HG03175 (cell line): ENCODE results near the gene SMC3.
"Not testable (repeated sequence)": the region's sequence is repeated elsewhere in the genome, so short reads cannot be mapped to it uniquely, and the experiment has no call there.

ENCODE experiments used
- ATAC-seq: cut with Tn5 transposase; IDR thresholded peaks from one replicate; pipeline ENCODE4 v1.9.1; 2021; ENCODE audit warnings: mild to moderate bottlenecking, moderate library complexity; ENCODE audit not compliant: unreplicated experiment

The SMC3 gene

DNA sequence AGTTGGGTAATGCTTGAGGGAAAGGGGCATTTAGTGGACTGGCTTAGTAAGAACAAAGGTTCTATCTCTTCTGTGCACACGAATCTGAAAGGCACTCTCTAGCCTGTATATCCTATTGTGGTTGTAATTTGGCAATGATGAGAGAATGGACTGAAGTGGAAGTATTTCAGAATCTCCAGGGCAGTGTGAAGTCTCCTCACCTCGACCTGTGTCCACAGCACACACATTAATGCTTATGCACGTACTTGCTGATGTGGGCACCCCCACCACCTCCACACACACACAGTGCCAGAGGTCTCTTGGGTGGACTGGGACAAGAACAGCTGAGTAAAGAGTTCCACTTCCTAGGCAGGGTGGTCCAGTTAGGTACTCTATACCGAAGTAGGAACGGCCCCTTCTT, 6.9 kb downstream of the SMC3 start:
- no peak for ATAC-seq

DNA sequence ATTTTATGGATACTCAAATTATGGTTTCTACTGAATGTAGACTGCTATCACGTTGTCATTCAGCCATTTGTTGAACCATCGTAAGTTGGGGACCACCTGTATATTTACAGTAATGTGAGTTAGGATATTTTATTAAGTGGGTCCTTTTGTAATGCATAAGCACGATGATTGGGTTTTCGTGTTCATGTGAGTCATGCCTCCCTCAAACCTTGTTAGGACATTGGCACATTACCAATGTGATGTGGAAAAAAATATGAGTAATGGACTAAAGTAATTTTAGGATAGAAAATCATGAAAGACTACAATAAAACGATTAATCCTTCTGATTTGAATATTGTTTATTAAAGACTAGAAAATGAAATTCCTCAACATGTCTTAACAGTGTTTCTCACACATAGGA, 8.7 kb downstream of the SMC3 start:
- no peak for ATAC-seq

DNA sequence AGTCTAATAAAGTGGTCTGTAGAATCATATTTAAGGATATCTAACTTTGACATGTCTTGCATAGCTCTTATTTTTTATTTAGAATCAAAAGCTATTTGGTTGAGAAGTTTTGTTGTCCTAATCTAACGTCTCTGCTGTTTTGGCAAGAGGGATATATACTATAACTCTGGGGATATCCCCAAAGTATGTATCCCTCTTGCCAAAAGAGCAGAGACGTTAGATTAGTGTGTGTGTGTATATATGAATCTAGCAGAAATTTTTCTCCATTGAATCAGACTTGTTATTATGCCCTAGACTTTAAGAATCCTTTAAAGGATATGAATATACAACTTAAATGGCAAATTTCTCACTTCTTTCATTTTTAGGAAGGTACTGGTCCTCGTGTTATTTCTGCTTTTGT, 9.6 kb downstream of the SMC3 start:
- no peak for ATAC-seq

DNA sequence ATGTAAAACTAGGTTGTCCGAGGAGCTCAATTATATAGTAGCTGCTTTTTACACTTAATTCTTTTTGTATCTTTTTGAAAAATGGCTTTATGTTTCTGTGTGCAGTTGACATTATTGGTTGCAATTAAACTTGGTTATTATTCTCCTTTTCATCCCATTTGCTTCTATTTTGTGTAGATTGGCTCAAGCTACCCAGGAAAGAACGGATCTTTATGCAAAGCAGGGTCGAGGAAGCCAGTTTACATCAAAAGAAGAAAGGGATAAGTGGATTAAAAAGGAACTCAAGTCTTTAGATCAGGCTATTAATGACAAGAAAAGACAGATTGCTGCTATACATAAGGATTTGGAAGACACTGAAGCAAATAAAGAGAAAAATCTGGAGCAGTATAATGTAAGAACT, 16.5 kb downstream of the SMC3 start:
- ATAC-seq = no peak

DNA sequence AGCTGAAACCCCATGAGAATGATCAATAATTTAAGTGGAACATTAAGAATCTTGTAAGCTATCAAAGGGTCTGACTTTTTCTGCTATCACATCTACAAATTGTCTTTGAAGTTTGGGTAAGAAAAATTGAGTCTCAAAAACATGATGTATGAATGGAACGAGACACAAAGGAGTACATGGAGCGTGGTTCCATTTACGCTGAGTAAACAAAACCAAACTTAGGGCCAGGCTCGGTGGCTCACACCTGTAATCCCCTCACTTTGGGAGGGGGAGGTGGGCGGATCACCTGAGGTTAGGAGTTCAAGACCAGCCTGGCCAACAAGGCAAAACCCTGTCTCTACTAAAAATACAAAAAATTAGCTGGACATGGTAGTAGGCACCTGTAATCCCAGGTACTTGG, 24.3 kb downstream of the SMC3 start:
- ATAC-seq = no peak

DNA sequence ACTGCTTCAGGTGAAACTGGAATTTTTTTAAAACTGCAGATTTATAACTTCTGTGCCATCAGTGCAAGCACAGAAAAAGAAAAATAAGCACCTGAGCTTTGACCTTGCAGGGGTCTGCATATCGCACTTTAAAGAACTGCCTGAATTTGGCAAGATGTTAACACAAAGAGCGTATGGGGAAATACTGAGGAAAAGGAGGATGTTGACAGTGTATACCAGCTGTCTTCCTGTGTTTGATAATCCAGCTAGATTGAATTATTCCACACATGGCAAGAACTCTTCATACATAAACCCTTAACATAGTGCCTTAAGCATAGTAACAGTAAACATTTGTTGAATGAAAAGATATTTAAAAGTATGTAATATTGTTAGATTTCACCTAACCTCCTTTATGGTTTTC, 30.0 kb downstream of the SMC3 start:
- ATAC-seq = no peak

DNA sequence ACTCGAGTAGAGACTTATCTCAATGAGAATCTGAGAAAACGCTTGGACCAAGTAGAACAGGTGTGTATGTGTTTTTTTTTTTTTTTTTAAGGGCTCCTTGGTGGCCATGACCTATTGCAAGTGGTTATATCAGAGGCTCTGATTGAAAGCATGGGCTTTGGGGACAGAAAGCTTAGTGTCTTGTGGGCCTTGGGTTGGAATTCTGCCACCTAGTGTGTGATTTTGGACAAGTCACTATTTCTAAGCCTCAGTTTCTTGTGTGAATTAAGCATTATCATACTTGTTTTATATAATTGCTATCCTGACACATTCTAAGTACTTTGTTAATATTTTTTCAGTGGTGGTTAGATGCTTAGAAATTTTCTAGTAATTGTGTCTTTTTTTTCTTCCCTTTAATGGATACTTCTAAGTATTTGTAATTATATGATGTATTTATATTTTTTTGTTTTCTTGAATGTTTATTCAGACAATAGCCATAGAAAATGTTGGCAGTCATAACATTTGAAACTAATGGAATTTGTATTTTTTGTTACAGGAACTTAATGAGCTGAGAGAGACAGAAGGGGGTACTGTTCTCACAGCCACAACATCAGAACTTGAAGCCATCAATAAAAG, 33.1 kb downstream of the SMC3 start:
- ATAC-seq = peak; percentile 72

DNA sequence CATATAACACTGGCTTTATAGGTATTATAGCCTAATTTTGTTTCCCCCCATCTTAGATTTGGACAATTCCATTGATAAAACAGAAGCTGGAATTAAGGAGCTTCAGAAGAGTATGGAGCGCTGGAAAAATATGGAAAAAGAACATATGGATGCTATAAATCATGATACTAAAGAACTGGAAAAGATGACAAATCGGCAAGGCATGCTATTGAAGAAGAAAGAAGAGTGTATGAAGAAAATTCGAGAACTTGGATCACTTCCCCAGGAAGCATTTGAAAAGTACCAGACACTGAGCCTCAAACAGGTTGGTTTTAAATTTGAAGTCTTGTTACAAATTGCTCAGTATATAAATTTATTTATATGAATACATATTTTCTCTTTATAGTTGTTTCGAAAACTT, 34.1 kb downstream of the SMC3 start:
- no peak for ATAC-seq

DNA sequence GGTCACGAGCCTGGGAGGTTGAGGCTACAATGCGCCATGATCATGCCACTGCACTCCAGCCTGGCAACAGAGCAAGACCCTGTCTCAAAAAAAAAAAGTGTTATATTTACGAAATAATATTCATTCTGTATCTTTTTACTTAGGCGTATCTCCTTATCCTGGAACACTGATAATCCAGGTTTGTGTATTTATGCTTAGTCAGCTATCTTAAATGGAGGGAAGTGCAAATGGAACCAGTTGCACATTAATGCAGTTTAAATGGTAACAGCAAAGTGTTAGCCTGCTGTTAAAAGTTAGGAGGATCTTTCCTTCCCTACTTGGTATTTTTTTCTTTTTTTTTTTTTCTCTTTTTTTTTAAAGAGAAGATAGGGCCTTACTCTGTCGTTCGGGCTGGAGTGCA, 40.6 kb downstream of the SMC3 start:
- no peak for ATAC-seq

DNA sequence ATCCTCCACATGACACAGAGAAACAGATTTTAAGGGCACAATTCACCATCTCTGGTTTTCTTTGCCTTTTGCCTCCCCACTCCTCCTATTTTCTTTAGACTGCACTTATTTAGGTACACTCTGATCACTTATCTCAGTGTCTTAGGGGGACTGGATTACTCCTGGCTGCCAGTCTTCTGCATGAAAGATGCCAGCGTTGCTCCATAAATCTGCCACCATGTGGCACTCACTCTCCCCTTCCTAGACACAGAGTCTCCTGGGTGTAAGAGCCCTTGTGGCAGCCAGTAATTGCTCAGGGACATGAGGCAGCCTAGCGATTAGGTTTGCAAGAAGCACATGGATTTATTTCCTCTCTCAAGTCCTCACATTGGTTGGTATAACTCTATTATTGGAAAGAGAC, 42.1 kb downstream of the SMC3 start:
- ATAC-seq = no peak

DNA sequence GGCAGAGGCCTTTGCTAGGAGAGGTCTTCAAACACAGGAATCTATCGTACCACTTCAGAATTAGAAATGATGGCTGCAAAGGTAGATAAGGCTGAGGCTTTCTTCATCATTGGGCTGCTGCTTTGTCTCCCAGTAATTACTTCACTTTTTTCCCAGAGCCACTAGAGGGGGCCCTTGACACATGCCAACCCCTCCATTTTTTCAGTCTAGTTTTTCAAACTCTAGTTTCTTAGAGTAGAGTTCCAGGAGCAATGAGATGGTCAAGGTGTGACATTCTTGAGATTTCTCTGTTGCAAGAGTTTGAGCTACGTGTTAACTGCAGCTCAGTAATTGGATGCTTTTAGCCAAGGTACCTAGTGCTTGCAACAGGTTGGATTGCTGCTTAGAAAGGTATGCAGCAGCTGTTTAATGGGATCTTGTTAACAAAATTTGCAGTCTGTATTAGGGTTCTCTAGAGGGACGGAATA, 42.8 kb downstream of the SMC3 start:
- peak; percentile 55 for ATAC-seq

DNA sequence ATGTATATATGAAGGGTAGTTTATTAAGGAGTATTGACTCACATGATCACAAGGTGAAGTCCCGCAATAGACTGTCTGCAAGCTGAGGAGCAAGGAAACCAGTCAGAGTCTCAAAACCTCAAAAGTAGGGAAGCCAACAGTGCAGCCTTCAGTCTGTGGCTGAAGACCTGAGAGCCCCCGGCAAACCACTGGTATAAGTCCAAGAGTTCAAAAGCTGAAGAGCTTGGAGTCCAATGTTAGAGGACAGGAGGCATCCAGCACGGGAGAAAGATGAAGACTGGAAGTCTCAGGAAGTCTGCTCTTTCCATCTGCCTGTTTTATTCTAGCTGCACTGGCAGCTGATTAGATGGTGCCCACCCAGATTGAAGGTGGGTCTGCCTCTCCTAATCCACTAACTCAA, 43.3 kb downstream of the SMC3 start:
- ATAC-seq = not testable (repeated sequence)

DNA sequence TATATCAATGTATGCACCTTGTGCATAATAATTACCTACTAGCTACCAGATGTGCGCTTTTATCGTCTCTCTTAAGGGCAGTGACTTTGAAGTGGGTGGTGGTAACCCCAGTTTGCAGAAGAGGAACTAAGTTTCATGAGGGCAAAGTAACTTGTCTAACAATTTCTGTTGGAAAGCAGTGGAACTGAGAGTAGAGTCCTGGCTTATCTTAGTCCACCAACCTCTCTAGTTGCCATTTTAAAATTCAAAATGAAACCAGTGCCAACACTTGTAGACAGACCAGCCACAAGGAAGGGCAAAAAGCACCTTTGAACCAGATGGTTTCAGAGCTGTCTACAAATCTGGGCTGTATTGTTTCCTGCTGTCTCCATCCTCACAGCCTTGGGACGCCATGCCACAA, 44.6 kb downstream of the SMC3 start:
- ATAC-seq = peak; percentile 33

DNA sequence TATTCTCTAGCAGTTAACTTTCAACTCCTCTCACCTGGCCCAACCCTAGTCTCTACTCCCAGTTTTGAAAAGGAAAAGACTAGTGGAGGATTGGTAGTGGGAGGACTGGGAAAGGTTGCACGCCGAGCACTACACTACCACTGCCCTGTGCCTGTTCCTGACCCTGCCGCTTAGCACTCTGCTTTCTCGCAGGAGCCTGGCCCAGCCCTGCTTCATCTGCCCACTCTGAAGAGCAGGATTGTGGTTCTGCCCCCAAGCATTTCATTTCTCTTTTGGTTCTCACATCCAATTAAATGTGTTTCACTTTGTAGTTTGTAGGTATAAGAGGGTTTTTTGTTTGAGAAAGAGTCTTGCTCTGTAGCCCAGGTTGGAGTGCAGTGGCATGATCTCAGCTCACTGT, 45.1 kb downstream of the SMC3 start:
- no peak for ATAC-seq

DNA sequence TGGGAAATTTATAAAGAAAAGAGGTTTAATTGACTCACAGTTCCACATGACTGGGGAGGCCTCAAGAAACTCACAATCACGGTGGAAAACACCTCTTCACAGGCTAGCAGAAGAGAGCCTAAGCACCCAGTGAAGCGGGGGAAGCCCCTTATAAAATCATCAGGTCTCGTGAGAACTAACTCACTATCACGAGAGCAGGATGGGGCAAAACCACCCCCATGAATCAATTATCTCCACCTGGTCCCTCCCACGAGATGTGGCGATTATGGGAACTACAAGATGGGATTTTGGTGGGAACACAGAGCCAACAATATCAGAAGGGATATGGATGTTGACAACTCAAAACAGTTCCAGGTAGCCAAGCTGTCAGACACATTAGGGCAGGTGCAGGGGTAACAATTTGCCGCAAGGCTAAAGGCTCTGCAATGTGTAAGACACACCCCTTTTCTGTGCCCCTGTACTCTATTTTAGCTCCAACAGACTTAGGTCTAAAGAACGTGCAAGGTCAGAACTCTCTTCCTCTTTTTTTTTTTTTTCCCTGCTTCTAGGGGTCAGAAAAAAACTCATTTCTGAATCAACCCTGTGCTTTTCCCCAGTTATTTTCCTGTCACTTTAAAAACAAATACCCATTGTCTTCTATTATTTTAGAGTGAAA, 46.0 kb downstream of the SMC3 start:
- no peak for ATAC-seq

DNA sequence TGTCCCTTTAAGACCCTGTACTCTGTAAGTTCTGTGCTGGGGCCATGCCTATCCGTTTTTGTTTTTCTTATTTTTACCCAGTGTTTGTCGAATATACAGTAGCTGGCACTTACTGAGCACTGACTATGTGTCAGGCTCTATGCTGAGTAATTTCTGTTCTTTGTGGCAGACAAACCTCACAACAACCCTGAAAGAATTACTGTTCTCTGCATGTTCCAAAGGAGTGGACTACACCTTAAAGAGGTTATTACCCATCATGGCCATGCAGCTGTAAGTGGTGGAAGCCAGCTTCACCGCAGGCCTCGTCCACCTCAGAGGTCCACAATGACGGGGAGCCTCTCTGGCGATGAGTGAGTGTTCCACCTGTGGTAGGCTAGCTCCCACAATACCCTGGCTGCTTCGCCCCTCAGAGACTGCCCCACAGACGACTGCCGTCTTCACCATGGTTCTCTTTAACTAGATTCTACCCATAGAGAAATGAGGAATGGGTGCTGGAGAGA, 46.6 kb downstream of the SMC3 start:
- ATAC-seq = peak; percentile 33

DNA sequence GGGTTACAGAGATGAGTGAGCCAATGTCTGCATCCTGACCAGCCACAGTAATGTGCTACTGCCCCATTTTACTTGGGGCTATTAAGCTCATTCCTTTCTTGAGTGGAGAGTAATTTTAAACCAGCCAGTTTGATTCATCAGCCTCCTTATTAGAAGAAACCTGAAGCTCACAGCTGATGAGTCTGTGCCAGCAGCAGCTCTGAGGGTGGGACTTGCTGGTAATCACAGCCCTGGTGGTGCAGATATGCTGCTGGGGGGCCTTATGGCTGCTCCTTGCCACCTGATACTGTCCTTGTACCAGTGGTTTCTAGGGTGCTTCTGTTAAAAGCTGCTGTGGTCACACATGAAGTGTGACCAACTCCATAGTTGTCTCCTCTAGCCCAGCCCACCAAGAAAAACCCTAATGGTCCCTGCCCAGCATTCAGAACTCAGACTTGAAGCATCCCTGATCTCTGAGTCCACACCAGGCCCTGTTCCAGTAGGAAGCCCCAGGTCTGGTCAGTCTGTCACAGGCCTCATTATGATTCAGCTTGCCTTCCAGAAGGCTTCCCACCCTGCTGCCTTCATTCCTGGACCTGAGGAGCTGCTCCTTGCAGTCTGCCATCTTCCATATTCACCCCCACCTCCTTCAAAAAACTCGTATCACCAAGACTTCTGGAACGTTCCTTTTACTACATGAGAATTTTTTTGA, 47.7 kb downstream of the SMC3 start:
- no peak for ATAC-seq

DNA sequence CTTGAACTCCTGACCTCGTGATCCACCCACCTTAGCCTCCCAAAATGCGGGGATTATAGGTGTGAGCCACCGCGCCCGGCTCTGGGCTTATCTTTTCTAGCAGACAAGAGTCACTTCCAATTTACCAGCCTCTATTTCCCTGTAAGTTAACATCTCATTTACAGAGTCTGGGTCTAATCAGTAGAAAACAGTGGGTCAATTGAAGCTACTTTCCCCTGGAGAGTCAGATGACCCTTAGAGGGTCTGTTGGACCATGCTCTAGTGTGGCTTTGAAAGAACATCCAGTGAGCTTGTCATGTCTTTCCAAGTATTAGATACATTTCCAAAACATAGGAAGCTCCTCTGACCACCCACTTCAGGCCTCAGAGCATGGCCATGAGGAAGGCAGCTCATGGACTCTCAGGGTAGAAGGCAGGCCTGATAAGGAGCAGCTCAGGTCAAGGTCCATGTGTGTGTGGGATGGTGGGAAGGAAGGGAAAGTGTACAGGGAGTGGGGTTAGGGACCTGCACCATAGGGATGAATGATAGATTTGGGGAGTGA, 49.1 kb downstream of the SMC3 start:
- ATAC-seq = no peak

DNA sequence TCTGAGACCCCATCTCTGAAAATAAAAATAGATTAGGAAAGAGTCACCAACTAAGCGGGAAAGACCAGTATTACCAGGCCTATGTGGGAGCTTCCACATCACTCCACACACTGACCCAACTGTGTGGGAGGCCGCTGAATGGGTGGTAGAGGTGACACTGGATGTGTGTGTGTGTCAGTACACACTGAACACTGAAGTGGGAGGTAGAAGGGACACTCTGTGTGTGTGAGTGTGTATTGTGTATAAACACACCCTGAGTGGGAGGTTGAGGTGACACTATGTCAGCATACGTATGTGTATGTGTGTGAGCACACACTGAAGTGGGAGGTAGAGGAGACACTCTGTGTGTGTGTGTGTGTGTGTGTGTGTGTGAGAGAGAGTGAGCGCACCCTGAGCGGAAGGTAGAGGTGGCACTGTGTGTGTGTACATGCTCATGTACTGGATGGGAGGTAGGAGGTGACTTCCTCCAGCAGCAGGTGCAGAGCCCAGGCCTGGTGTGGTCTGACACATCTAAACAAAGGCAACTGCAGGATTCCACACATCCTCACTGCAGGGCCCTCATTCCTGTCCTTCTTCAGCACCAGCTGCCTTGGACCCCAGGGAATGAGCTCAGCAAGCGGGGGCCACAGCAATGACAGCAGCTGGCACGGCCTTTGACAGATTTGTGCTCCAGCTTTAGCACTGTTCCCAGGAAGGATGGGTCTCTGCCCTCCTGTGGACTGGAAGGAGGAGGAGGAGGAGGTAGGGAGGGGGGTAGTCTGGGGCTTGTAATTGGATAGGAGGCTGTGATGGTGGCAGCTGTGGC, 50.1 kb downstream of the SMC3 start:
- ATAC-seq = no peak

DNA sequence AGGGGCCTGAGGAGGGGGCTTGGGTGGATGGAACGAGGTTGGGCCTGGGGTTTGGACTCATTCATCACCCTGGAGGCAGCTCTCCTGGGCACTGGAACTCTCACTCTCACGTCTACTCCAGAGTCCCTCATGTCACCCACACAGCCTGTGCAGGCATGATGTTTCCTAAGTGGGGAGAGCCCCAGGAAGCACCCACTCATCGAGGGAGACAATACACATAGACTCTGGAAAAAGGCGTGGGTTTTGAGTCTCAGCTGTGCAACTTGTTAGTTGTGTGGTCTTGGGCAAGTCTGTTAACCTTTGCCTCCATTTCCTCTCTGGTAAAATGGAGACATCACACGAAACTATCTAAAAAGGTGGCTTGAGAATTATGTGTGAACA, 50.7 kb downstream of the SMC3 start:
- ATAC-seq = no peak
